Peyer's patch (tissue), 4 donors: ENCODE measurements around the gene CD52. TPM values are rescaled to one million over a fixed set of nuclear protein-coding genes. Genes with fewer than 3 reads are reported as not detected.

ENCODE experiments used
- DNase-seq, 3 donors: peaks; one replicate each; pipeline ENCODE4 v3.0.0-alpha.2; 2017 to 2019
- H3K27ac ChIP-seq, 4 donors: fragments of 200-600 bp; sonication (generic); one replicate each; pipeline ENCODE4 v1.5.1; 2016 to 2019
- H3K27me3 ChIP-seq, 2 donors: fragments of 200-600 bp; sonication (generic); one replicate each; pipeline ENCODE4 v1.5.1; 2019
- H3K36me3 ChIP-seq, 3 donors: fragments of 200-600 bp; sonication (generic); one replicate each; pipeline ENCODE4 v1.5.1; 2016 to 2019
- H3K4me1 ChIP-seq, 4 donors: fragments of 200-600 bp; sonication (generic); one replicate each; pipeline ENCODE4 v1.5.1; 2016 to 2019
- H3K4me3 ChIP-seq, 4 donors: fragments of 200-600 bp; sonication (generic); 1 replicate in 3 of 4; 2 replicates in 1 of 4; pipeline ENCODE4 v1.5.1; 2016 to 2019; ENCODE audit warnings: mild to moderate bottlenecking in 1 of 4
- H3K9me3 ChIP-seq, 4 donors: fragments of 200-600 bp; sonication (generic); one replicate each; pipeline ENCODE4 v1.5.1; 2016 to 2019; ENCODE audit warnings: mild to moderate bottlenecking in 1 of 4
- POLR2A ChIP-seq, 2 donors: fragments of 450-650 bp; IDR thresholded peaks; one replicate each; pipeline ENCODE4 v1.5.1; 2017; ENCODE audit warnings: antibody characterized with exemption in 2 of 2, mild to moderate bottlenecking in 2 of 2, moderate library complexity in 2 of 2
- total RNA-seq, 4 donors: library from RNA; depleted of rRNA; stranded (reverse); fragments of >200 nt; gene quantifications; one replicate each; pipeline ENCODE4 v1.1.0, GENCODE V29; 2016
- TF ChIP-seq, protein P1 (sequence below), 6 experiments: fragments of 450-650 bp in 4 of 6; fragments of 200-600 bp in 2 of 6; sonication (generic) in 1 of 6; IDR thresholded peaks; one replicate each; pipeline ENCODE4 v1.5.1; 2017 to 2019; ENCODE audit warnings: antibody characterized with exemption in 6 of 6, mild to moderate bottlenecking in 3 of 6, moderate library complexity in 1 of 6

Gene CD52
- total RNA-seq, 4 donors from 2014 or later = 4.7 to 135 (median 13.6) TPM

DNA sequence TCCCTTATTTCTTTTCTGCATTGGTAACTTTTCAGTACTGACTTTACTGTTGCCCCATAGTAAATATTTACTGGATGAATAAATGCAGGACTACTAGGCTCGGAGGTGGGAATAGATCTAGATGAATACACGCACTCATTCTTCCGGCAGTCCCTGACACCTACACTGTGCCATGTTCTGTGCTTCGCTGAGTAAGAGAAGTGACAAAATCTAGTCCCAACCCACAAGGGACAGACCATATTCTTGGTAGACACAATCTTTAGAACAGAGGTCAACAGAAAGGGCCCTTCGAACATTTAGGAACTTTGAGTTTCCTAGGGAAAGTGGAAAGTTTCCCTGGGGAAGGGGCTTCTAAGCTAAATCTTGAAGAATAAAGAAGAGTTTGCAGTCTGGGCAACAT lies 3.3 kb upstream of the CD52 start:
- H3K27ac ChIP-seq = peak overlapping the region in 2 of 4 donors; percentile 43 to 90

GRCh38 chr1:26315874-26316850 lies 1.6 kb upstream of the CD52 start:
- peaks cover 0 to 7% (median 0%) of the 10 kb centered on the region in 3 donors for H3K36me3 ChIP-seq
- no peaks in the 10 kb centered on the region for H3K9me3 ChIP-seq
- TF ChIP-seq, protein P1, sequence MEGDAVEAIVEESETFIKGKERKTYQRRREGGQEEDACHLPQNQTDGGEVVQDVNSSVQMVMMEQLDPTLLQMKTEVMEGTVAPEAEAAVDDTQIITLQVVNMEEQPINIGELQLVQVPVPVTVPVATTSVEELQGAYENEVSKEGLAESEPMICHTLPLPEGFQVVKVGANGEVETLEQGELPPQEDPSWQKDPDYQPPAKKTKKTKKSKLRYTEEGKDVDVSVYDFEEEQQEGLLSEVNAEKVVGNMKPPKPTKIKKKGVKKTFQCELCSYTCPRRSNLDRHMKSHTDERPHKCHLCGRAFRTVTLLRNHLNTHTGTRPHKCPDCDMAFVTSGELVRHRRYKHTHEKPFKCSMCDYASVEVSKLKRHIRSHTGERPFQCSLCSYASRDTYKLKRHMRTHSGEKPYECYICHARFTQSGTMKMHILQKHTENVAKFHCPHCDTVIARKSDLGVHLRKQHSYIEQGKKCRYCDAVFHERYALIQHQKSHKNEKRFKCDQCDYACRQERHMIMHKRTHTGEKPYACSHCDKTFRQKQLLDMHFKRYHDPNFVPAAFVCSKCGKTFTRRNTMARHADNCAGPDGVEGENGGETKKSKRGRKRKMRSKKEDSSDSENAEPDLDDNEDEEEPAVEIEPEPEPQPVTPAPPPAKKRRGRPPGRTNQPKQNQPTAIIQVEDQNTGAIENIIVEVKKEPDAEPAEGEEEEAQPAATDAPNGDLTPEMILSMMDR (IDR thresholded peaks at IDR 0.05) = no peak
- TF ChIP-seq POLR2A (IDR thresholded peaks at IDR 0.05) = no peak
- H3K4me1 ChIP-seq = peaks cover 0 to 21% (median 15%) of the 10 kb centered on the region in 4 donors
- no peaks in the 10 kb centered on the region for H3K27me3 ChIP-seq
- H3K4me3 ChIP-seq = no peak overlapping the region
- peak overlapping the region in 3 of 4 donors; percentile 19 to 90 (median 76) for H3K27ac ChIP-seq
- no peak for DNase-seq

More for the DNA sequence above, 3.3 kb upstream of the CD52 start:
- DNase-seq = no peak
- no peak for TF ChIP-seq POLR2A (IDR thresholded peaks at IDR 0.05)
- TF ChIP-seq, protein P1 (IDR thresholded peaks at IDR 0.05) = no peak
- no peaks in the 10 kb centered on the region for H3K36me3 ChIP-seq
- H3K9me3 ChIP-seq = no peaks in the 10 kb centered on the region
- H3K27me3 ChIP-seq = no peaks in the 10 kb centered on the region
- no peak overlapping the region for H3K4me3 ChIP-seq
- peaks cover 0 to 11% (median 11%) of the 10 kb centered on the region in 4 donors for H3K4me1 ChIP-seq

DNA sequence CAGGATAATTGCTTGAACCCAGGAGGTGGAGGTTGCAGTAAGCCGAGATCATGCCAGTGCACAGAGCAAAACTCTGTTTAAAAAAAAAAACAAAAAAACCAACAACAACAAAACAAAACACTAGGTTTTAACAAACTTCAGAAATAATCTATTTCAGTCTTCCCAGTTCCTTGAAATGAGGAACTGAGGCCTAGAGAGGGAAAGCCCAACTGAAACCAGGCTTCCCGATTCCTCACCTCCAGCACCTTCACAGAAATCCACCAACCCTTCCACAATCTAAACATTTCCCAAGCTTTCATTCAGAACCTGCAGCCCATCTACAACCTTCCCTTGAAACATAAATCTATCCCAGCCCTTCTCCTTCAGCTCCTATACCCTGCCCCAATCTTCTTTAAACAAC lies 612 bp upstream of the CD52 start:
- H3K27me3 ChIP-seq = no peaks in the 10 kb centered on the region
- peak overlapping the region in 1 of 4 donors; percentile 60 for H3K4me3 ChIP-seq
- H3K4me1 ChIP-seq = peaks cover 0 to 30% (median 20%) of the 10 kb centered on the region in 4 donors
- peaks cover 0 to 9% (median 0%) of the 10 kb centered on the region in 3 donors for H3K36me3 ChIP-seq
- peak overlapping the region in 3 of 4 donors; percentile 55 to 90 (median 76) for H3K27ac ChIP-seq
- DNase-seq = no peak
- TF ChIP-seq POLR2A (IDR thresholded peaks at IDR 0.05) = no peak
- TF ChIP-seq, protein P1 (IDR thresholded peaks at IDR 0.05) = no peak
- H3K9me3 ChIP-seq = no peaks in the 10 kb centered on the region

- no peak for TF ChIP-seq POLR2A (IDR thresholded peaks at IDR 0.05)
- TF ChIP-seq, protein P1 (IDR thresholded peaks at IDR 0.05) = no peak
- peak in 2 of 3 donors; percentile 62 to 79 for DNase-seq
- H3K4me1 ChIP-seq = peaks cover 0 to 33% (median 20%) of the 10 kb centered on the region in 4 donors
- H3K4me3 ChIP-seq = peak overlapping the region; percentile 46 to 60 (median 54)
- H3K36me3 ChIP-seq = peaks cover 0 to 12% (median 0%) of the 10 kb centered on the region in 3 donors
- no peaks in the 10 kb centered on the region for H3K9me3 ChIP-seq
- H3K27ac ChIP-seq = peak overlapping the region; percentile 68 to 90 (median 74)
- no peaks in the 10 kb centered on the region for H3K27me3 ChIP-seq
Observed at GRCh38 chr1:26318338-26319064, 743 bp downstream of the CD52 start.

- no peaks in the 10 kb centered on the region for H3K27me3 ChIP-seq
- peak overlapping the region in 3 of 4 donors; percentile 11 to 90 (median 21) for H3K27ac ChIP-seq
- H3K9me3 ChIP-seq = no peaks in the 10 kb centered on the region
- peak overlapping the region in 1 of 4 donors; percentile 60 for H3K4me3 ChIP-seq
- TF ChIP-seq, protein P1 (IDR thresholded peaks at IDR 0.05) = no peak
- no peak for TF ChIP-seq POLR2A (IDR thresholded peaks at IDR 0.05)
- H3K4me1 ChIP-seq = peaks cover 0 to 29% (median 17%) of the 10 kb centered on the region in 4 donors
- no peak for DNase-seq
- peaks cover 0 to 12% (median 0%) of the 10 kb centered on the region in 3 donors for H3K36me3 ChIP-seq
Observed at GRCh38 chr1:26320896-26321295, 3.1 kb downstream of the CD52 start.
